IPS-18a (cell line): ENCODE data around the gene MSLN.

Experiments
- H3K27ac ChIP-seq: one replicate; pipeline ENCODE4 v1.5.1; 2013; ENCODE audit warnings: low read length
- H3K27me3 ChIP-seq: one replicate; pipeline ENCODE4 v1.6.1; 2013; ENCODE audit warnings: mild to moderate bottlenecking, low read length; ENCODE audit not compliant: control insufficient read depth, insufficient read depth
- H3K36me3 ChIP-seq: one replicate; pipeline ENCODE4 v1.6.1; 2013; ENCODE audit warnings: low read depth, low read length; ENCODE audit not compliant: control insufficient read depth
- H3K4me1 ChIP-seq: one replicate; pipeline ENCODE4 v1.6.1; 2013; ENCODE audit warnings: low read depth, low read length; ENCODE audit not compliant: control insufficient read depth
- H3K4me3 ChIP-seq: one replicate; pipeline ENCODE4 v1.5.1; 2013; ENCODE audit warnings: low read length
- H3K9ac ChIP-seq: one replicate; pipeline ENCODE4 v1.6.1; 2013; ENCODE audit warnings: mild to moderate bottlenecking, low read length, moderate library complexity
- H3K9me3 ChIP-seq: one replicate; pipeline ENCODE4 v1.6.1; 2013; ENCODE audit warnings: low read depth, low read length; ENCODE audit not compliant: control insufficient read depth

MSLN gene

GRCh38 chr16:784431-784830 lies 23.9 kb downstream of the MSLN start:
- Histone ChIP-seq H3K4me1 (no peaks in the 10 kb centered on the region), H3K36me3 (peaks cover 6% of the 10 kb centered on the region), H3K9me3 (no peaks in the 10 kb centered on the region), H3K4me3 (no peak overlapping the region), H3K27ac (no peak overlapping the region), H3K9ac (no peak overlapping the region), H3K27me3 (no peaks in the 10 kb centered on the region)

DNA sequence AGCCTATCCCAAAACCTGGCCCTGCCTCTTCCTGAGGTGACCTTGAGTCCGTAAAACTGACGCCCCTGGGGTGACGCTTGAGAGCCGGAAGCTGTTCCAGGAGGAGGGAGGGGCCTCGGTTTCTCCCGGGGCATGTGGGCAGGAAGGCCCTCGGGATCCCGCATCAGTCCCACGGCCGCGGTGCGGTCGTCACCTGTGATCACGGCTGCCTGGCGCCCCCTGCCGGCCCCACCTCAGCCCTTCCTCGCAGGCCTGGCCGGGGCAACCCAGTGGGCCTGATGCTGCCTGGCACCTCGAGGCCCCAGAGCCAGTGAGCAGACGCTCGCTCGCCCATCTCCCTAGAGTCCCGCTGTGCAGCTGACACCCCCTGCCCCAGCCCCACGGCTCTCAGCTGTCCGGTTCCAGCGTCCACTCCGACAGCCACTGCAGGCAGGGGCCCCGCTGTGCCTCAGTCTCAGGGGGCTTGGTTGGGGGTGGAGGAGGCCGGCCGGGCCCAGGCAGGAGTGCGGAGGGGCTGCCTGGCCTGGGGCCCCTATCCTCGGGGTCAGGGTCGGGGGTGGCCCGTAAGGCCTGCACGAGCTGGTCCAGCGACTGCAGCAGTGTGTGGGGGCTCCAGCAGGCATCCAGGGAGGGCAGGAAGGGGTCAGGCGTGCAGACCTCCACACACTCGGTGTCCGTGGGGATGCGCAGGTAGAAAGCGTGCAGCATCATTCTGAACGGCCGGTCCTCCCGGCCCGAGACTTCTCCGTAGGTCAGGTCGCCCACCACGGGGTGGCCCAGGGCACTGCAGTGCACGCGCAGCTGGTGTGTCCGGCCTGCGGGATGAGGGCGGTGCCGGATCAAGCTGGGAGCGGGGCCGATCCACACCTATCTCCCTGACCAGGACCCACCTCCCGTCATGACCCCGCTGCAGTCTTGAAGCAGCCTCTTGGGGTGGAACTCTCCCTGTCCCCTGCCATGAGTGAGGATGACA lies 25.3 kb downstream of the MSLN start:
- Histone ChIP-seq H3K36me3 (peaks cover 11% of the 10 kb centered on the region), H3K9me3 (no peaks in the 10 kb centered on the region), H3K4me1 (no peaks in the 10 kb centered on the region), H3K4me3 (no peak overlapping the region), H3K9ac (no peak overlapping the region), H3K27me3 (no peaks in the 10 kb centered on the region), H3K27ac (no peak overlapping the region)

DNA sequence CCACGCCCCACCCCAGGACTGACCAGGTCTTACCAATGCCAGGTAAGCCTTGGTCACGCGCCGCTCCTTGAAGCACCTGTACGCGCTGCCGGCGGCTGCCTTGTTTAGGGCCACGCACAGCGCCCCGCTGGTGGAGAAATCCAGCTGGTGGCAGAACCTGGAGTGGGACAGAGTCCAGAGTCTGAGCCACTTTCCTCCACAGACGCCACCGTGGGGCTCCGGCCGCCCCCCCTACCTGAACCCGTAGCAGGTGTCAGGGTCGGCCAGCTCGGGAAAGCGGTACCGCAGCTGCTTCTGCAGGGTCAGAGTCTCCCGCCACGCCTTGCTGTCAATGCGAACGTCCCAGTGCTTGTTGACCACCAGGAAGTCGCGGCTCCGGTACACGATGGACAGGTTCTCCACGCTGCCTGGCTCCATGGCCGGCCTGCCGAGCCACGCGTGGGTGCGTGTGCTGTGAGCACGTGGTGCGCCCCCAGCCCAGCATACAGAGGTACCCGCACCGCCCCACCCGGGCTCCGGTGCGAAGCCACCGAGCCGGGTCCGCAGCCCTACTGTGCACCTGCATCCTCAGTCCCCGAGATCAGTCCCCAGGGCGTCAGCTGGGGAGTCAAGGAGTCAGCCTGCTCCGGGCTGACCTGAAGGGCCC lies 26.9 kb downstream of the MSLN start:
- no peaks in the 10 kb centered on the region for H3K4me1 ChIP-seq
- H3K36me3 ChIP-seq = peaks cover 22% of the 10 kb centered on the region

DNA sequence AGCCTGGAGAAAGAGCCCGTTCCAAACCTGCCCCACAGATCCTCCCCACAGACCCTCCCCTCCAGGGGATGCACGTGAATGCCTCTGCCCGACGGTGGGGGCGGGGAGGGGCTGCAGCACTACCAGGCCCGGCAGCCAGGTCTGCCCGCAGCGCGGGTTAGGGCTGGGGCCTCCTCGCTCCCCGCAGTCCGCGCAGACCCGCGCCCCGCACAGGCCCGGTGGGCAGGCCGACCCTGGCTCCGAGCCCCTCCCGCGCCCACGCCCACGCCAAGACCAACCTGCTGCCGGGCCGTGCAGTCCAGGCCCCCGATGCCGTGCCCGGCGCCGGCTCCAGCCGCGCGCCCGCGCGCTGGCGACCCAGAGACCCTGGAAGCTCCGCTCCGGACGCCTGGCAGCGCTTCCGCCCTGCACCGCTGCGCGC lies 27.5 kb downstream of the MSLN start, which contains the start of gene RPUSD1:
TSS of gene RPUSD1 (minus strand) at position 404 of the 421 bp plus-strand sequence. CDS start 644 bp downstream, outside the sequence.
- Histone ChIP-seq H3K27me3 (no peaks in the 10 kb centered on the region), H3K27ac (no peak within 1 kb of the TSS), H3K9ac (peak within 1 kb of the TSS; percentile 69), H3K36me3 (peaks cover 22% of the 10 kb centered on the region), H3K4me3 (peak within 1 kb of the TSS; percentile 89), H3K4me1 (no peaks in the 10 kb centered on the region), H3K9me3 (no peaks in the 10 kb centered on the region)

More for the DNA sequence above, 26.9 kb downstream of the MSLN start:
- peak overlapping the region; percentile 69 for H3K9ac ChIP-seq
- no peaks in the 10 kb centered on the region for H3K27me3 ChIP-seq
- no peaks in the 10 kb centered on the region for H3K9me3 ChIP-seq
- no peak overlapping the region for H3K27ac ChIP-seq
- H3K4me3 ChIP-seq = peak overlapping the region; percentile 89

DNA sequence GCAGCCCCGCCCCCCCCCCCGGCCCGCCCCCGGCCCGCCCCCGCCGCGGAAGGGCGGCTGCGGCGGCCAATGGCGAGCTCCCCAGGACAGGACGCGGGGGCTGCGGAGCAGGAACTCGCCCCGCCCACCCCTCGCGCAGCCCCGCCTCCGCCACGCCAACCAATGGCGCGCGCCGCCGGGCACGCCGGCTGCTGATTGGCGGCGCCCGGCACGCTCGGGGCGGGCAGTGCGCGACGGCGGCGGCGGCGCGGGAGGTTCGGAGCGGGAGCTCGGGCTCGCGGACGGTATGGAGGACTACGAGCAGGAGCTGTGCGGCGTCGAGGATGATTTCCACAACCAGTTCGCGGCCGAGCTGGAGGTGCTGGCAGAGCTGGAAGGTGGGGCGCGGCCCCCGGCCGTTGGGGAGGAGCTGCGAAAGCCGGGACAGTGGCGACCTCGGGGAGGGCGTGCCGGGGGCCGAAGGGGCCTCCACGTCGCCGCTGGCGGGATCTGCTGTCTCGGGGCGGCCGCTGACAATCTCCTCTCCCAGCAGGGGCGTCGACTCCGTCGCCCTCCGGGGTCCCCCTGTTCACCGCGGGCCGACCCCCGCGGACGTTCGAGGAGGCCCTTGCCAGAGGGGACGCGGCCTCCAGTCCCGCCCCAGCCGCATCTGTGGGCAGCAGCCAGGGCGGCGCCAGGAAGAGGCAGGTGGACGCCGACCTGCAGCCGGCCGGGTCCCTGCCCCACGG lies 28.0 kb downstream of the MSLN start, which contains the start of gene CHTF18:
TSS of gene CHTF18 (plus strand) at position 222 of the 728 bp plus-strand sequence. CDS start at position 287, 65 bp downstream.
- Histone ChIP-seq H3K27ac (no peak within 1 kb of the TSS), H3K27me3 (no peaks in the 10 kb centered on the region), H3K36me3 (peaks cover 22% of the 10 kb centered on the region), H3K4me1 (no peaks in the 10 kb centered on the region), H3K9me3 (no peaks in the 10 kb centered on the region), H3K4me3 (peak within 1 kb of the TSS; percentile 89), H3K9ac (peak within 1 kb of the TSS; percentile 69)

- H3K27ac ChIP-seq = no peak overlapping the region
- peaks cover 22% of the 10 kb centered on the region for H3K36me3 ChIP-seq
Measured at GRCh38 chr16:789191-789850, 28.8 kb downstream of the MSLN start.

DNA sequence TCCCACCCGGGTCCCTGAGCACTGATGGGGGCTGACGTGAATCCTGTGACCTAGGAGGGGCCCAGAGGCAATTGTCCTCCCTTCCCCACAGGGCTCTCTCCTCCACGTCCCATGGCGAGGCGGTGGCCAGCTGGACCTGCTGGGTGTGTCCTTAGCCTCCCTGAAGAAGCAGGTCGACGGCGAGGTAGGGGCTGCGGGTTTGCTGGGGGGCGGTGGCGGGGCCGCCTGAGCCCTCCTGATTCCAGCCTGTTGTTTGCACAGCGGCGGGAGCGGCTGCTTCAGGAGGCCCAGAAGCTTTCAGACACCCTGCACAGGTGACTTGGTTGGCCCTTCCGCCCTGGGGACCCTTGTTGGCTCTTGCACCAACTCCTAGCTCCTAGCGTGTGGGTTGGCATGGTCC lies 29.6 kb downstream of the MSLN start:
- Histone ChIP-seq H3K27me3 (no peaks in the 10 kb centered on the region), H3K9ac (no peak overlapping the region), H3K9me3 (no peaks in the 10 kb centered on the region), H3K4me3 (no peak overlapping the region), H3K4me1 (no peaks in the 10 kb centered on the region), H3K36me3 (peaks cover 22% of the 10 kb centered on the region), H3K27ac (no peak overlapping the region)

More at GRCh38 chr16:789191-789850, 28.8 kb downstream of the MSLN start:
- Histone ChIP-seq H3K27me3 (no peaks in the 10 kb centered on the region), H3K9ac (peak overlapping the region; percentile 66), H3K4me1 (no peaks in the 10 kb centered on the region), H3K4me3 (peak overlapping the region; percentile 81), H3K9me3 (no peaks in the 10 kb centered on the region)

GRCh38 chr16:791131-791530 lies 30.6 kb downstream of the MSLN start:
- no peaks in the 10 kb centered on the region for H3K9me3 ChIP-seq
- H3K4me3 ChIP-seq = no peak overlapping the region
- H3K9ac ChIP-seq = no peak overlapping the region
- no peaks in the 10 kb centered on the region for H3K4me1 ChIP-seq
- H3K27ac ChIP-seq = no peak overlapping the region
- peaks cover 21% of the 10 kb centered on the region for H3K36me3 ChIP-seq
- no peaks in the 10 kb centered on the region for H3K27me3 ChIP-seq

- no peaks in the 10 kb centered on the region for H3K9me3 ChIP-seq
- no peak overlapping the region for H3K9ac ChIP-seq
- H3K36me3 ChIP-seq = peaks cover 16% of the 10 kb centered on the region
- H3K27ac ChIP-seq = no peak overlapping the region
- no peaks in the 10 kb centered on the region for H3K27me3 ChIP-seq
- no peaks in the 10 kb centered on the region for H3K4me1 ChIP-seq
- no peak overlapping the region for H3K4me3 ChIP-seq
Measured at GRCh38 chr16:792221-792995, 31.9 kb downstream of the MSLN start.

DNA sequence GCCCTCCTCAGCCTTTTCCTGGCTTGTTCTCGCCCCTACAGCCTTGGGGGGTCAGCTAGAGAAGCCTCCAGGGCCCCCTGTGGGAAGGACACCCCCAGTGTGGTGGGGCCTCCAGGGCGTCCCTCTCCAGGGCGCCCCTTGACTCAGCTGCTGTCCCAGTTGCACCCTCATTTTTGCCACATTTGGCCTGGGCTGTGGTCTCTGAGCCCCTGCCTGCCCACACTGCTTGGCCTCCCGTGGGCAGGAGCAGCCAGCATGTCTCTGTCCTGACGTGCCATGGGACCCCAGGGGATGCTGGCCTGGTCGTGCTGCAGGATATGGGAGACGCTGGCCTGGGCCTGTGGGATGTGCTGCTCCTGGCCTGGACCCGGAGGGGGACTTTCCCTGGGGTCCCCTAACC lies 32.9 kb downstream of the MSLN start:
- Histone ChIP-seq H3K27me3 (no peaks in the 10 kb centered on the region), H3K4me1 (no peaks in the 10 kb centered on the region), H3K4me3 (no peak overlapping the region), H3K36me3 (peaks cover 16% of the 10 kb centered on the region), H3K9me3 (no peaks in the 10 kb centered on the region), H3K27ac (no peak overlapping the region), H3K9ac (no peak overlapping the region)
